ENCODE results near the gene CEP350. TPM values are rescaled to one million over a fixed set of nuclear protein-coding genes. Genes with fewer than 3 reads are reported as not detected.

Gene CEP350
- total and polyA plus RNA-seq, 7 donors = 3.2 to 67.6 (median 45.2) TPM

DNA sequence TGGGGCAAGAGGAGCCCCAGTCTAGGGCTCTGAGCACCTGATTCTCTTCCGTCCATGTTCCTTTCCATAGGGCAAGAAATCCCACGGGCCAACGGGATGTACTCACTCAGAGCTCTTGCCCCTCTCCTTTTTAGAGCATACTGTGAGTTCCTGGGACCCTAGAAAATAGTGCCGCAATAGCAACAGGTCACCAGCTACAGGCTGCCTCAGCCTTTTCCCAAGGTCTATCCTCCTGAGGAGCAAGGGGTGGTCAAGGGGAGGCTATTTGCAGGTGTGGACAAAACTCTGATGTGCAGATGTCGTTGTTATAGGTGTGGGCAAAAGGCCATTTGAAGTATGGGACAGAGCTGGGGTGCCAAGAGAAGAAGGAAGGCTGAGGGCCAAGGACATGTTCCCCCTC, 198.4 kb downstream of the CEP350 start:
- TF ChIP-seq POLR2AphosphoS5 (IDR thresholded peaks at IDR 0.05) = no peak
- TF ChIP-seq, protein P1, sequence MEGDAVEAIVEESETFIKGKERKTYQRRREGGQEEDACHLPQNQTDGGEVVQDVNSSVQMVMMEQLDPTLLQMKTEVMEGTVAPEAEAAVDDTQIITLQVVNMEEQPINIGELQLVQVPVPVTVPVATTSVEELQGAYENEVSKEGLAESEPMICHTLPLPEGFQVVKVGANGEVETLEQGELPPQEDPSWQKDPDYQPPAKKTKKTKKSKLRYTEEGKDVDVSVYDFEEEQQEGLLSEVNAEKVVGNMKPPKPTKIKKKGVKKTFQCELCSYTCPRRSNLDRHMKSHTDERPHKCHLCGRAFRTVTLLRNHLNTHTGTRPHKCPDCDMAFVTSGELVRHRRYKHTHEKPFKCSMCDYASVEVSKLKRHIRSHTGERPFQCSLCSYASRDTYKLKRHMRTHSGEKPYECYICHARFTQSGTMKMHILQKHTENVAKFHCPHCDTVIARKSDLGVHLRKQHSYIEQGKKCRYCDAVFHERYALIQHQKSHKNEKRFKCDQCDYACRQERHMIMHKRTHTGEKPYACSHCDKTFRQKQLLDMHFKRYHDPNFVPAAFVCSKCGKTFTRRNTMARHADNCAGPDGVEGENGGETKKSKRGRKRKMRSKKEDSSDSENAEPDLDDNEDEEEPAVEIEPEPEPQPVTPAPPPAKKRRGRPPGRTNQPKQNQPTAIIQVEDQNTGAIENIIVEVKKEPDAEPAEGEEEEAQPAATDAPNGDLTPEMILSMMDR (IDR thresholded peaks at IDR 0.05) = no peak
- no peak for TF ChIP-seq POLR2A (IDR thresholded peaks at IDR 0.05)

GRCh38 chr1:180154003-180154324, 199.4 kb downstream of the CEP350 start:
- Histone ChIP-seq H3K4me3 (peak overlapping the region; percentile 71 to 92 (median 84)), H3K27me3 (no peaks in the 10 kb centered on the region), H3K4me1 (peaks cover 0 to 21% (median 17%) of the 10 kb centered on the region in 4 donors), H3K36me3 (no peaks in the 10 kb centered on the region), H3K9me3 (no peaks in the 10 kb centered on the region), H3K27ac (peak overlapping the region; percentile 92 to 95 (median 94))
- WGBS, 2 donors = 25 to 31% methylated on average over 7 of the region's 7 CpGs
- no peak for DNase-seq
- intact Hi-C loops (cut with DNase I) = loop anchor here (1.0 to 10.0 kb wide), 5 partner anchors 20 to 481 kb away; partner anchors contain the start of genes CEP350, TOR1AIP1 and XPR1
- TF ChIP-seq POLR2A (IDR thresholded peaks at IDR 0.05) = no peak
- TF ChIP-seq, protein P1 (IDR thresholded peaks at IDR 0.05) = no peak
- no peak for TF ChIP-seq EP300 (IDR thresholded peaks at IDR 0.05)
- TF ChIP-seq POLR2AphosphoS5 (IDR thresholded peaks at IDR 0.05) = no peak

More for the DNA sequence above, 198.4 kb downstream of the CEP350 start:
- Histone ChIP-seq H3K27ac (no peak overlapping the region), H3K4me1 (peaks cover 0 to 21% (median 17%) of the 10 kb centered on the region in 4 donors), H3K9me3 (no peaks in the 10 kb centered on the region), H3K4me3 (no peak overlapping the region), H3K27me3 (no peaks in the 10 kb centered on the region), H3K36me3 (no peaks in the 10 kb centered on the region)
- DNase-seq = no peak
- WGBS, 2 donors = 88 to 94% methylated on average over 5 of the region's 5 CpGs
- intact Hi-C loops (cut with DNase I) = loop anchor here (10.0 kb wide), 3 partner anchors 48 to 482 kb away; partner anchors contain the start of genes CEP350 and XPR1

- peak within 1 kb of the TSS; percentile 92 to 95 (median 94) for H3K27ac ChIP-seq
- H3K4me3 ChIP-seq = peak within 1 kb of the TSS; percentile 71 to 92 (median 84)
- WGBS, 2 donors = 0 to 1% methylated on average over 100 of the region's 100 CpGs
- peaks cover 0 to 21% (median 17%) of the 10 kb centered on the region in 4 donors for H3K4me1 ChIP-seq
- TF ChIP-seq POLR2AphosphoS5 (IDR thresholded peaks at IDR 0.05) (peak; percentile 86 to 97 (median 93)), POLR2A (IDR thresholded peaks at IDR 0.05) (peak; percentile 52 to 56), EP300 (IDR thresholded peaks at IDR 0.05) (peak in 1 of 4 donors; percentile 27)
- TF ChIP-seq, protein P1 (IDR thresholded peaks at IDR 0.05) = peak in 1 of 4 experiments; percentile 27
- H3K36me3 ChIP-seq = no peaks in the 10 kb centered on the region
- intact Hi-C loops (cut with DNase I) = loop anchor here (1.0 to 10.0 kb wide), 5 partner anchors 20 to 480 kb away; partner anchors contain the start of genes CEP350, TOR1AIP1 and XPR1
- no peaks in the 10 kb centered on the region for H3K27me3 ChIP-seq
- DNase-seq = peak; percentile 96
- H3K9me3 ChIP-seq = no peaks in the 10 kb centered on the region
Observed at GRCh38 chr1:180154325-180155181, 199.9 kb downstream of the CEP350 start, which contains the start of gene QSOX1. QSOX1 (plus strand) TSS chr1:180154869; CDS start chr1:180154908, 39 bp downstream.

GRCh38 chr1:180155182-180155682, 200.6 kb downstream of the CEP350 start:
- H3K4me1 ChIP-seq = peaks cover 0 to 21% (median 17%) of the 10 kb centered on the region in 4 donors
- H3K36me3 ChIP-seq = no peaks in the 10 kb centered on the region
- no peak for TF ChIP-seq POLR2AphosphoS5 (IDR thresholded peaks at IDR 0.05)
- no peak for TF ChIP-seq EP300 (IDR thresholded peaks at IDR 0.05)
- TF ChIP-seq POLR2A (IDR thresholded peaks at IDR 0.05) = no peak
- TF ChIP-seq, protein P1 (IDR thresholded peaks at IDR 0.05) = no peak
- no peaks in the 10 kb centered on the region for H3K27me3 ChIP-seq
- DNase-seq = no peak
- intact Hi-C loops (cut with DNase I) = loop anchor here (2.0 to 10.0 kb wide), 4 partner anchors 50 to 480 kb away; partner anchors contain the start of genes CEP350, TOR1AIP1 and XPR1
- WGBS, 2 donors = 1 to 2% methylated on average over 29 of the region's 29 CpGs
- H3K4me3 ChIP-seq = peak overlapping the region; percentile 71 to 92 (median 84)
- H3K27ac ChIP-seq = peak overlapping the region; percentile 92 to 95 (median 94)
- H3K9me3 ChIP-seq = no peaks in the 10 kb centered on the region
